Neuronal stem cell (in vitro differentiated cells): Measurements from ENCODE around the gene PHETA1.

Experiments
- DNase-seq: peaks from one replicate; pipeline ENCODE4 v3.0.0-alpha.2; 2013; ENCODE audit warnings: low spot score
- H2AFZ ChIP-seq: one replicate; pipeline ENCODE4 v1.6.1; 2013; ENCODE audit warnings: mild to moderate bottlenecking, low read length, inconsistent platforms
- H2AK5ac ChIP-seq: 2 replicates; pipeline ENCODE4 v1.6.1; 2013; ENCODE audit warnings: low read depth, mild to moderate bottlenecking, inconsistent platforms, low read length, moderate library complexity, mixed read lengths
- H2BK120ac ChIP-seq: 2 replicates; pipeline ENCODE4 v1.6.1; 2013; ENCODE audit warnings: low read depth, mild to moderate bottlenecking, inconsistent platforms, low read length, moderate library complexity, mixed read lengths
- H2BK12ac ChIP-seq: one replicate; pipeline ENCODE4 v1.6.1; 2013; ENCODE audit warnings: low read length, inconsistent platforms
- H2BK15ac ChIP-seq: 2 replicates; pipeline ENCODE4 v1.6.1; 2013; ENCODE audit warnings: mild to moderate bottlenecking, low read length, inconsistent platforms, mixed read lengths
- H2BK5ac ChIP-seq: one replicate; pipeline ENCODE4 v1.6.1; 2013; ENCODE audit warnings: inconsistent platforms, mild to moderate bottlenecking, low read length, moderate library complexity
- H3K14ac ChIP-seq: one replicate; pipeline ENCODE4 v1.6.1; 2013; ENCODE audit warnings: low read length, inconsistent platforms
- H3K18ac ChIP-seq: 2 replicates; pipeline ENCODE4 v1.6.1; 2013; ENCODE audit warnings: low read length, inconsistent platforms
- H3K23ac ChIP-seq: 2 replicates; pipeline ENCODE4 v1.6.1; 2013; ENCODE audit warnings: low read depth, mild to moderate bottlenecking, mixed read lengths, low read length, inconsistent platforms; ENCODE audit not compliant: poor library complexity
- H3K27ac ChIP-seq: replicated peaks from 3 replicates; pipeline ENCODE4 v1.5.1; 2013; ENCODE audit warnings: low read length, inconsistent platforms
- H3K27me3 ChIP-seq, 3 experiments: 2 replicates each; pipeline ENCODE4 v1.6.1; 2013; ENCODE audit warnings: low read length in 3 of 3, mild to moderate bottlenecking in 2 of 3, inconsistent platforms in 1 of 3, low read depth in 1 of 3, mixed read lengths in 1 of 3, moderate library complexity in 1 of 3; ENCODE audit not compliant: control insufficient read depth in 3 of 3, insufficient read depth in 3 of 3
- H3K36me3 ChIP-seq, 2 donors: replicated peaks in 1 of 2; 2 replicates each; pipeline ENCODE4 v1.6.1; 2013; ENCODE audit warnings: low read length in 2 of 2; ENCODE audit not compliant: control insufficient read depth in 2 of 2, insufficient read depth in 2 of 2
- H3K4ac ChIP-seq: 2 replicates; pipeline ENCODE4 v1.6.1; 2013; ENCODE audit warnings: inconsistent platforms, mild to moderate bottlenecking, low read length, moderate library complexity
- H3K4me1 ChIP-seq, 2 donors: 1 replicate in 1 of 2; 2 replicates in 1 of 2; pipeline ENCODE4 v1.6.1; 2013; ENCODE audit warnings: low read length in 2 of 2, low read depth in 1 of 2; ENCODE audit not compliant: control insufficient read depth in 2 of 2, insufficient read depth in 1 of 2
- H3K4me2 ChIP-seq: one replicate; pipeline ENCODE4 v1.6.1; 2013; ENCODE audit warnings: mild to moderate bottlenecking, low read length, inconsistent platforms; ENCODE audit not compliant: insufficient read depth, poor library complexity, severe bottlenecking
- H3K4me3 ChIP-seq, 2 donors: 2 replicates each; pipeline ENCODE4 v1.5.1; 2013; ENCODE audit warnings: low read length in 2 of 2, mild to moderate bottlenecking in 2 of 2, inconsistent platforms in 1 of 2, moderate library complexity in 1 of 2
- H3K79me1 ChIP-seq: one replicate; pipeline ENCODE4 v1.6.1; 2013; ENCODE audit warnings: low read depth, mild to moderate bottlenecking, inconsistent platforms, low read length, moderate library complexity
- H3K9ac ChIP-seq: one replicate; pipeline ENCODE4 v1.6.1; 2013; ENCODE audit warnings: mild to moderate bottlenecking, low read depth, low read length, inconsistent platforms; ENCODE audit not compliant: poor library complexity
- H3K9me3 ChIP-seq, 2 donors: replicated peaks in 1 of 2; 2 replicates each; pipeline versions ENCODE3 to v1.6.1; 2013; ENCODE audit warnings: low read length in 2 of 2, mild to moderate bottlenecking in 2 of 2, inconsistent platforms in 1 of 2, low read depth in 1 of 2, mixed read lengths in 1 of 2, moderate library complexity in 1 of 2; ENCODE audit not compliant: control insufficient read depth in 2 of 2, insufficient read depth in 1 of 2
- H4K8ac ChIP-seq: one replicate; pipeline ENCODE4 v1.6.1; 2013; ENCODE audit warnings: low read depth, mild to moderate bottlenecking, inconsistent platforms, low read length, moderate library complexity
- H4K91ac ChIP-seq: one replicate; pipeline ENCODE4 v1.6.1; 2013; ENCODE audit warnings: low read length, low read depth, mild to moderate bottlenecking, inconsistent platforms; ENCODE audit not compliant: poor library complexity
- WGBS, 2 donors: extraction: QIAGEN DNeasy Blood & Tissue Kit; methylation state at CpG; one replicate each; pipeline ENCODE4 v1.1.7; 2013; ENCODE audit warnings: missing lambda C conversion rate in 2 of 2, mixed read lengths in 1 of 2; ENCODE audit not compliant: insufficient read length in 2 of 2, insufficient replicate concordance in 1 of 2; ENCODE audit errors: extremely low coverage in 2 of 2; 5-methylcytosine and 5-hydroxymethylcytosine counted together

Gene PHETA1

DNA sequence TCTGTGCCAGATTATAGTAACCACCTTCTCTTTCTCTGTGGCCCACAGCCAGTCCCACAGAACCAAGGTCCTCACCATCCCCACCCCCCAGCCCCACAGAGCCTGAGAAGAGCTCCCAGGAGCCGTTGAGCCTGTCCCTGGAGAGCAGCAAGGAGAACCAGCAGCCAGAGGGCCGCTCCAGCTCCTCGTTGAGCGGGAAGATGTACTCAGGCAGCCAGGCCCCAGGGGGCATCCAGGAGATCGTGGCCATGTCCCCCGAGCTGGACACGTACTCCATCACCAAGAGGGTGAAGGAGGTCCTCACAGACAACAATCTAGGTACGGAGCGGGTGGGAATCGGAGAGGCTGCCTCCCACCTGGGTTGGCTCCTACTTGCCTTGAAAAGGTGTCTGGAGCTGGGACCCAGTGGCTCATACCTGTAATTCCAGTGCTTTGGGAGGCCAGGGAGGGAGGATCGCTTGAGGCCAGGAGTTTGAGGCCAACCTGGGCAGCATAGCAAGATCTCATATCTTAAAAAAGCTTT lies 34.4 kb downstream of the PHETA1 start:
- Histone ChIP-seq H4K91ac (no peak overlapping the region), H3K4me3 (no peak overlapping the region), H3K36me3 (no peaks in the 10 kb centered on the region), H2BK15ac (no peak overlapping the region), H3K27ac (no peak overlapping the region), H2AFZ (no peak overlapping the region), H3K14ac (no peak overlapping the region), H3K27me3 (no peaks in the 10 kb centered on the region), H3K9ac (no peak overlapping the region), H3K9me3 (no peaks in the 10 kb centered on the region), H3K23ac (no peak overlapping the region), H2BK5ac (no peak overlapping the region), H3K79me1 (peaks cover 2% of the 10 kb centered on the region), H2AK5ac (no peak overlapping the region), H3K4me1 (no peaks in the 10 kb centered on the region), H3K4ac (no peak overlapping the region), H2BK12ac (no peak overlapping the region), H4K8ac (no peak overlapping the region), H3K18ac (no peak overlapping the region), H2BK120ac (no peak overlapping the region), H3K4me2 (no peak overlapping the region)
- WGBS, 2 donors, result no CpG with 5 or more reads among the region's 11 CpGs
- no peak for DNase-seq

DNA sequence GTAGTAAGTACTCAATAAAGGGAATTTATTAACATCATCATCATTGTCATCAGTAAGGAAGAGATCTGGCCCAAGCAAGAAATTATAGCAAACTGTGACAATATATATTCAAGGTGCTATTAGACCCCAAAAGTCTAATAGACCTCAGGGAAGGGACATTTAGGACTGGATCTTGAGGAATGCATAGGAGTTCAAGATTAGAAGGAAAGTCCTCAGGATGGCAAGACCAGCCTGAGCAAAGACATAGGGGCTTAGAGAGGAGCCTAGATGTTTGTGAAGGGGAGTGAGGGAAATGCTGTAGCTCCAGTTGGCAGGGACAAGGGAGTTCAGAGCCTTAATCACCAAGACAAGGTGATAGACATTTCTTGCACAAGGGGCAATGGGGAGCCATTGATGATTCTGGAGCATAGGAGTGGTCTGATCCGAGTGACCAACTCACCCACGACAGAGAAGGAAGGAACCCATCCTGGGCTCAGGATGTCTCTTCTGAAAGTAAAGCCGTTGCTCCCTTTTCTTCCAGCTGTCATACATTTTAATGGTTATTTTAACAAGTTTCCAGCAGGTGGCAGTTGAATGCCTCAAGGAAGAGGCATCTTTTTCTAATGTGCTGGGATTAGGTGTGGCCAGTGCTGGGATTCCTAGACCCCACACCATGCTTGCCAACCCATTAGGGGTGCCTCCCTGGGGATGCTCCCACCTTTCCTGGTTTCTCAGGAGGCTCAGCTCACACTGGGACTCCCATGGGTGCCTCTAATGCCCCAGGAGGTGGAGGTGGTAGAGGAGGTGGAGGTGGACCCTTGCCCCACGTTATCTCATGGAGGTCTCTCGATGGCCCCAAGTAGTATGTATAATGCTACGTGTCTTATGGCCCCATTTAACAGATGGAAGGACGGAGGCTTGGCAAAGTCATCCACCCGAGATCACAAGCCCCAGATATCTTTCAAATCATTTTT lies 37.8 kb downstream of the PHETA1 start:
- Histone ChIP-seq H3K27me3 (no peaks in the 10 kb centered on the region), H3K23ac (no peak overlapping the region), H2AK5ac (no peak overlapping the region), H2BK5ac (no peak overlapping the region), H3K27ac (no peak overlapping the region), H4K8ac (no peak overlapping the region), H2BK12ac (no peak overlapping the region), H3K36me3 (no peaks in the 10 kb centered on the region), H2BK120ac (no peak overlapping the region), H3K4me2 (no peak overlapping the region), H3K18ac (no peak overlapping the region), H3K9ac (no peak overlapping the region), H3K4me1 (no peaks in the 10 kb centered on the region), H3K9me3 (no peaks in the 10 kb centered on the region), H3K4ac (no peak overlapping the region), H2BK15ac (no peak overlapping the region), H4K91ac (no peak overlapping the region), H3K4me3 (no peak overlapping the region), H3K14ac (no peak overlapping the region), H3K79me1 (no peaks in the 10 kb centered on the region), H2AFZ (no peak overlapping the region)
- DNase-seq, result no peak
- no CpG with 5 or more reads among the region's 8 CpGs for WGBS, 2 donors

DNA sequence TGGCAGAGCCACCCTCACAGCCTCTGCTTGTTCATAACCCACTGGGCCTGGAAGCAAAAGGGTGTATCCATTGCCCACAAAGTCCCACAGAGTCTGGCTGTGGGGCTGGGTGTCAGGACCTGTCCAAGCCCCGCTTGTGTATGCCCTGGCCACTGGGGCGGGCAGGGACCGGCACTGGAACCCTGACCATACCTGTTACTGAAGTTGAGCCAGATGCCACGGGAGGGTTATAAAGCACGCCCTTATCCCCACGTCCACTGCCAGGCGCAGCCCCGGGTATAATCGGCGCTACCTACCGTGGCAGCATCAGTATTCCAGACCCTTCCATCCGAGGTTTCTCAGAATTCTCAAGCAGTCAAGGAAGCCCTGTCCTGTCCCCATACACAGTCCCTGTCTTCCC lies 40.8 kb downstream of the PHETA1 start:
- H3K14ac ChIP-seq, result no peak overlapping the region
- DNase-seq, result no peak
- H3K79me1 ChIP-seq, result no peaks in the 10 kb centered on the region
- H3K4me2 ChIP-seq, result no peak overlapping the region
- no peaks in the 10 kb centered on the region for H3K4me1 ChIP-seq
- H3K4ac ChIP-seq, result no peak overlapping the region
- H2BK12ac ChIP-seq, result no peak overlapping the region
- H3K4me3 ChIP-seq, result no peak overlapping the region
- no peak overlapping the region for H3K27ac ChIP-seq
- H3K9ac ChIP-seq, result no peak overlapping the region
- H2BK15ac ChIP-seq, result no peak overlapping the region
- peak overlapping the region; percentile 52 for H3K23ac ChIP-seq
- H4K91ac ChIP-seq, result no peak overlapping the region
- H2AK5ac ChIP-seq, result peak overlapping the region; percentile 47
- no peak overlapping the region for H2AFZ ChIP-seq
- WGBS, 2 donors, result no CpG with 5 or more reads among the region's 12 CpGs
- H2BK5ac ChIP-seq, result peak overlapping the region; percentile 39
- H3K27me3 ChIP-seq, result no peaks in the 10 kb centered on the region
- peak overlapping the region; percentile 38 for H3K18ac ChIP-seq
- no peaks in the 10 kb centered on the region for H3K9me3 ChIP-seq
- H3K36me3 ChIP-seq, result no peaks in the 10 kb centered on the region
- H4K8ac ChIP-seq, result no peak overlapping the region
- no peak overlapping the region for H2BK120ac ChIP-seq

GRCh38 chr12:111327474-111327873 lies 41.4 kb downstream of the PHETA1 start:
- Histone ChIP-seq H3K4me2 (no peak overlapping the region), H3K23ac (no peak overlapping the region), H3K36me3 (no peaks in the 10 kb centered on the region), H3K9ac (no peak overlapping the region), H3K18ac (no peak overlapping the region), H4K91ac (no peak overlapping the region), H3K14ac (peak overlapping the region; percentile 82), H3K9me3 (no peaks in the 10 kb centered on the region), H3K27me3 (no peaks in the 10 kb centered on the region), H3K4me3 (no peak overlapping the region), H2AK5ac (no peak overlapping the region), H4K8ac (no peak overlapping the region), H2BK5ac (no peak overlapping the region), H2BK120ac (no peak overlapping the region), H3K4ac (no peak overlapping the region), H2BK12ac (no peak overlapping the region), H2AFZ (no peak overlapping the region), H3K4me1 (no peaks in the 10 kb centered on the region), H2BK15ac (no peak overlapping the region), H3K27ac (no peak overlapping the region), H3K79me1 (no peaks in the 10 kb centered on the region)
- WGBS, 2 donors, result no CpG with 5 or more reads among the region's 6 CpGs
- DNase-seq, result no peak
